GM18867 (cell line): ENCODE measurements around the gene UGT1A6.
A peak's percentile ranks its signal among the peaks of the same experiment; 100 is the strongest.
"Not testable (repeated sequence)": the region's sequence is repeated elsewhere in the genome, so short reads cannot be mapped to it uniquely, and the experiment has no call there.

Source experiments
- ATAC-seq: cut with Tn5 transposase; IDR thresholded peaks from one replicate; pipeline ENCODE4 v1.9.1; 2021; ENCODE audit warnings: mild to moderate bottlenecking, moderate library complexity; ENCODE audit not compliant: unreplicated experiment

UGT1A6 gene

DNA sequence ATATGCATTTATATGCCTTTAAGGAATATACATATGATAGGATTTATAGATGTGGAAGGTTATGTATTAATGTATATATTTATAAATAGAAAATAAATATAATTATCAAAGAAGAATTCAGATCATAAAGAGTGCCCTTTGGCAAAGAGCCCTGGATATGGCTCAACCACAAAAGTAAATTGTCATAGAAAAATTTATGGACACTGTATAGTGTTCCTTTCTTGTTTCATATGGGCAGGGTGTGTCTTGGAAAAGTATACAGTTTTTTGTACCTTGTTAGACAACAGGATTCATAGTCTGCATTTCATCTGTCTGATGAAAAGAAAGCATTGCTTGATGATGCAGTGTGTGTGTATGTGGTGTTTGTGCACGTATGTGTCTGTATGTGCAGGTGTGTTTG lies 8.1 kb upstream of the UGT1A6 start:
- no peak for ATAC-seq

DNA sequence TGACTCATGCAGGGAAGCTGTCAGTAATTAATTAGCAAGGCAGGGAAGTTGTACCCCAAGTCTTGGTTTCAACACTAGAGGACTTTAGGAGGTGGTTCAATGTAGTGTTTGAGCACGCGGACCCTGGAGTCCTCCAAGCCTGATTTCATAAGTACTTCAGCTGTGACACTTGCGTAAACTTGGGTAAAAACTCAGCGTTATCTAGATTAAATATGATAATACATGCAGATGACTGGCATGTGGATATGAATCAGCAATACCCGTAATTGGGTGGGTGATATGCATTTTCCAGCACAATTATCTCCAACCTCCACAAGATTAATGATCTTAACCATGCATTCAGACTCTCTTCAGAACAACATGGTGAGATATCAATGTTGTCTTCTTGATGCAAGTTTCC lies 5.8 kb upstream of the UGT1A6 start:
- no peak for ATAC-seq

GRCh38 chr2:233688341-233688740 lies 4.3 kb upstream of the UGT1A6 start:
- no peak for ATAC-seq

GRCh38 chr2:233689031-233689430 lies 3.7 kb upstream of the UGT1A6 start:
- no peak for ATAC-seq

- no peak for ATAC-seq
Observed at GRCh38 chr2:233689501-233689900, 3.2 kb upstream of the UGT1A6 start.

DNA sequence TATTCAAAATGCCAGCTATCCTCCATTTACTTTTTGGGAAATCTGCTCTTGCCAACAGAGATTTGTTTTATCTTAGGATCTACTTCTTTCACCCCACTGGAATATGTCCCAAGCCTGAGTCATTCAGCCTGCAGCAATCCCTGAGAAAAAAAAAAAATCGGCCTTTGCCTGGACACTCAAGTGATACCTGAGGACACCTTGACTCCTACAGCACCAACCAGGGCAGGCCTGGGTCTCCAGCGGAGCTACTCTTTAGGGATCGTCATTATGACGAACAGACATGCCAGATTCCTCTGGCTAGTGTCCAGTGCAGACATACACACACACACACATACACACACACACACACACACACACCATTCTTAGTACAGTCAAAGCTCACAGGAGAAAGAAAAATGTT lies 2.2 kb upstream of the UGT1A6 start:
- no peak for ATAC-seq

DNA sequence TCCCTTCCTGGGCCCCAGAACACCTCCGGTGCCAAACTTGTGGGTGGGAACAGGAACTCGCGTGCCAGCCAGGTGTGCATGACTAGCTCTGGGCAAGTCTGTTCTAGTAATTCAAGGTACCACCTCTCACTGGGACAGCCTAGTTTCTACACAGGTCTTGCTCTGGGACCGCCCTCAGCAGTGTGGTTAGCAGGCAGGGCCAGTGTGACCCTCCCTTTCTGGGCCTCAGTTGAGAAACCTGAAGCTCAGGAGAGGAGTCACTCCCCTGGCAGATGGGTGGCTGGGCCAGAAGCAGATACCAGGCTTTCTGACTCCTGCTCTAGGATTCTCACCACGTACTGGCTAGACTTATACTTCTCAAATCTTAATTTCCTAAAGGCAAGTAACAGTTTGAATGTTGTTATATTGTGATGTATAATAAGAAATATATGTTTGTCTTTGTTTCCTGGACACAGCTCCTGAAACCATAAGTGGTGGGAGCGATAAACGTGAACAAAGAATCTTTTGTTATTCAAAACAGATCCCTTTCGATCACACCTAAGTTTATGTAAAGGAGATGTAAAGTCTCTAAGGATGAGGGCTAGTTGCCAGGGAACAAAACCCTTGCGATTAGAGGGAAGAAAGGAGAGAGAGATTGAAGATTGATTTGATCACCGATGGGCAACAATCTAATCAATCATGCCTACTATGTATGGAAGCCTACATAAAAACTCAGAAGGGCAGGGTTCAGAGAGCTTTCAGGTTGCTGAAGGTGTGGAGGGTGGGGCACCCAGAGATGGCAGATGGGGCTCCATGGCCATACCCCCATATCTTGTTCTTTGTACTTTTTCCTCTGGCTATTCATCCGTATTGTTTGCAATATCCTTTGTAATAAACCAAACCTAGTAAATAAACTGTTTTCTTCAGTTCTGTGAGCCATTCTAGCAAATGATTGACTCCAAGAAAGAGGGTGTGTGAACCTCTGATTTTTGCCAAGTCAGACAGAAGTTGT lies 952 bp upstream of the UGT1A6 start:
- ATAC-seq: no peak

- no peak for ATAC-seq
Observed at GRCh38 chr2:233693963-233694362, 1.3 kb downstream of the UGT1A6 start.

GRCh38 chr2:233698740-233699139 lies 6.0 kb downstream of the UGT1A6 start:
- ATAC-seq: no peak

GRCh38 chr2:233699424-233700027 lies 6.8 kb downstream of the UGT1A6 start:
- no peak for ATAC-seq

GRCh38 chr2:233700028-233700635 lies 7.4 kb downstream of the UGT1A6 start:
- ATAC-seq: no peak

DNA sequence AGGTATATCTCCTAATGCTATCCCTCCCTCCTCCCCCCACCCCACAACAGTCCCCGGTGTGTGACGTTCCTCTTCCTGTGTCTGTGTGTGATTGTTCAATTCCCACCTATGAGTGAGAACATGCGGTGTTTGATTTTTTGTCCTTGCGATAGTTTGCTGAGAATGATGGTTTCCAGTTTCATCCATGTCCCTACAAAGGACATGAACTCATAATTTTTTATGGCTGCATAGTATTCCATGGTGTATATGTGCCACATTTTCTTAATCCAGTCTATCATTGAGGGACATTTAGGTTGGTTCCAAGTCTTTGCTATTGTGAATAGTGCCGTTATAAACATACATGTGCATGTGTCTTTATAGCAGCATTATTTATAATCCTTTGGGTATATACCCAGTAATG lies 8.2 kb downstream of the UGT1A6 start:
- ATAC-seq: not testable (repeated sequence)

- ATAC-seq: no peak
Observed at GRCh38 chr2:233702238-233702637, 9.5 kb downstream of the UGT1A6 start.

DNA sequence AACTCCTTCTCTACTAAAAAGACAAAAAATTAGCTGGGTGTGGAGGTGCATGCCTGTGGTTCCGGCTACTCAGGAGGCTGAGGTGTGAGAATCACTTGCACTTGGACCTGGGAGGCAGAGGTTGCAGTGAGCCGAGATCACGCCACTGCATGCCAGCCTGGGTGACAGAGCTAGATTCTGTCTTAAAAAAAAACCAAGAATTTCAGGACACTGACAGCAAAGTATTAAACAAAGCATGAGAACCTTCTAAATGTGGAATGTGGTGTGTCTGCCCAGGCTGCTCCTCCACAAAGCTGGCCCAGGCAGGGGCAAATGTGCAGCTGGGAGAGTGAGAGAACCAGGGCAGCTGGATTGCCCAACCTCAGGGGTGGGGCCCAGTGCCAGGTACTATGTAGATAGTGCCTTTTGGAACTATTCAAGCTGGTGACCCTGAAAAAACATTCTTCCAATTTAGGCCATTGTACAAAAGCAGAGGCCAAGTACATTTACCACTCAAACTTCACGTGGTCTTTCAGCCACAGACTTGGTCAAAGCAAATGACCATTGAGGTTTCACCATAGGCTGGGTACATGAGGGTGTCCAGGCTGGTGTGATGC lies 13.3 kb downstream of the UGT1A6 start:
- ATAC-seq: no peak

DNA sequence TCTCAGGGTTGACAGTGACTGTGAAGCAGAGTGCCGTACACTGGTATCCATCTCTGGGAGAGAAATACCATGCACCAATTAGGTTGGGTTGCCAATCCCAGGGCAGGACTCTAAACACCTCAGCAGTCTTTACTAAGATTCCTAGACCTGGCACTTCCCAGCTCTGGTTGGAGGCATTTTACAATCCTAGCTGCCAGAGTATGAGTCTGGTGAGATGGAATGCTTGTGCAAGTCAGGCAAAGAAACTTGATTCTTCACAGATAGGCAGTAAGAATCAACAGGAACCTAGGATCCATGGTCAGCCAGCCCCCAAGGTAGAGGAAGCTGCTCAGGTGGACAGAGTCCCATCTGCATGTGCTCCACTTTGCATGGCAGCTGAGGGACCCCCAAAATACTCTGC lies 14.0 kb downstream of the UGT1A6 start:
- ATAC-seq: no peak

- ATAC-seq: no peak
Observed at GRCh38 chr2:233707940-233708644, 15.4 kb downstream of the UGT1A6 start.

DNA sequence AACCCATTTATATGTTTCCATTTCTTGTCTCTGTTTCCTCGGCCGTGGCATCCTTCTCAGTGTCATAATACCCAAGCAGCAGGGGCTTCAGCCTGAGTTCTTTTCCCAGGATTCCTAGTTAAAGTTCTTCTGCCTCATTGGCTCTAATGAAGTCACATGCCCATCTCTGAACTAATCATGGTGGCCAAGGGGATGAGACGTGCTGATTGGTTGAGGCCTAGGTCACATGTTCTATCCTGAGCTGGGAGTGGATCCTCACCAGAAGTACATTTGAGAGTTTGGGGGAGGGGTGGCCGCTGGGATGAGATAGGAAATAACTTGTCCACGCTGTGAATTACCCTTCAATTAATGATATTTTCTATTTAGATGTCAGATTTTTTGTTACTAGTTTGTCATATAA lies 16.3 kb downstream of the UGT1A6 start:
- ATAC-seq: no peak

GRCh38 chr2:233711312-233712008 lies 18.8 kb downstream of the UGT1A6 start:
- peak; percentile 57 for ATAC-seq

- ATAC-seq: no peak
Observed at GRCh38 chr2:233712611-233713261, 20.0 kb downstream of the UGT1A6 start, which contains the start of gene UGT1A5. Gene UGT1A5 (plus strand): TSS chr2:233712907. CDS start chr2:233712992, 85 bp downstream.

GRCh38 chr2:233713262-233713615 lies 20.5 kb downstream of the UGT1A6 start:
- ATAC-seq: no peak
